ENCODE results near the gene FBP2.

The FBP2 gene

GRCh38 chr9:94593459-94594345 lies at the start of gene FBP2:
Gene FBP2, minus strand, starts transcription at chr9:94593824. Its CDS starts 98 bp downstream, at chr9:94593726.
- no peak for DNase-seq

- no peak for DNase-seq
These were observed 49.6 kb upstream of the FBP2 start for GRCh38 chr9:94643176-94643575.

- DNase-seq = no peak
These were observed 48.9 kb upstream of the FBP2 start for GRCh38 chr9:94642501-94642900.

GRCh38 chr9:94639999-94640376 lies 46.4 kb upstream of the FBP2 start:
- DNase-seq = no peak

GRCh38 chr9:94639061-94639998 lies 45.7 kb upstream of the FBP2 start, which contains the start of gene FBP1:
Gene FBP1, minus strand, starts transcription at chr9:94639518. Its CDS starts 208 bp downstream, at chr9:94639310.
- peak; percentile 42 to 51 for DNase-seq

- no peak for DNase-seq
These were observed 44.9 kb upstream of the FBP2 start for GRCh38 chr9:94638335-94639060.

GRCh38 chr9:94632737-94633136 lies 39.1 kb upstream of the FBP2 start:
- no peak for DNase-seq

- no peak for DNase-seq
These were observed 38.0 kb upstream of the FBP2 start for GRCh38 chr9:94631599-94631998.

GRCh38 chr9:94630833-94631232 lies 37.2 kb upstream of the FBP2 start:
- no peak for DNase-seq

- DNase-seq = no peak
These were observed 36.7 kb upstream of the FBP2 start for GRCh38 chr9:94630281-94630680.

GRCh38 chr9:94627287-94627686 lies 33.7 kb upstream of the FBP2 start:
- no peak for DNase-seq

- DNase-seq = no peak
These were observed 32.2 kb upstream of the FBP2 start for GRCh38 chr9:94625835-94626234.

- no peak for DNase-seq
These were observed 31.0 kb upstream of the FBP2 start for GRCh38 chr9:94624629-94625028.

GRCh38 chr9:94623253-94623652 lies 29.6 kb upstream of the FBP2 start:
- DNase-seq = peak; percentile 28 to 53

- no peak for DNase-seq
These were observed 28.6 kb upstream of the FBP2 start for GRCh38 chr9:94622087-94622800.

GRCh38 chr9:94619026-94619425 lies 25.4 kb upstream of the FBP2 start:
- no peak for DNase-seq

GRCh38 chr9:94613003-94613402 lies 19.4 kb upstream of the FBP2 start:
- no peak for DNase-seq

GRCh38 chr9:94612071-94612470 lies 18.4 kb upstream of the FBP2 start:
- DNase-seq = no peak

- peak; percentile 63 to 80 for DNase-seq
These were observed 18.0 kb upstream of the FBP2 start for GRCh38 chr9:94611638-94612068.

- no peak for DNase-seq
These were observed 16.6 kb upstream of the FBP2 start for GRCh38 chr9:94610181-94610606.

GRCh38 chr9:94607423-94607691 lies 13.7 kb upstream of the FBP2 start:
- no peak for DNase-seq

GRCh38 chr9:94606646-94607422 lies 13.2 kb upstream of the FBP2 start:
- no peak for DNase-seq

Data from stimulated activated CD4-positive, alpha-beta T cell treated with anti-CD3 and anti-CD28 coated beads, Interleukin-2, amount 100 ng/mL, for 24 hours (primary cell).